ENCODE results near the gene CTNNA2. TPM values are rescaled to one million over a fixed set of nuclear protein-coding genes. Genes with fewer than 3 reads are reported as not detected.

CTNNA2 gene
- total and polyA plus RNA-seq, 2 of the 8 experiments (the other 6 are each of a cell fraction or from before 2014, with no cell fraction given), result 3.9 to 9.0 TPM

DNA sequence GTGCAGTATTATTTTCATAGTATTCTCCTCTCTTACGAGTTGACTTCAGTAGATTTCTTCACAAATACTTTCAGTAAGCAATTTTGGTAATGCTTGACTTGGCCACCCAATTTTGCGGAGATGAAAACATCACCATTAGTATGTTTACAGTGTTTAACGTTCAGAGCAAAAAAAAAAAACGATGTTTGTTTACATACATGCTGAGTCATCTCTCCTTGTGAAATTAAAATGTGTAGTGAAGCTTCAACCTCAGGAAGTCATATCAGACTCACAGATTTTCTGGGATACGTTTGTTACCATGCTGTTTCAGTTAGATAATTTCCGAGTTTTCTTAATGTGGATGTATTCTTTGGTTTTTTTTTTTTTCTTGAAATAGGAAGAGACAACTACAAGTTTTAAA lies 100.1 kb downstream of the CTNNA2 start:
- Histone ChIP-seq H2BK120ac (replicated peaks; ENCODE audit: low read depth, low read length) (no peak overlapping the region), H2BK15ac (ENCODE audit: low read length) (no peak overlapping the region), H3K27ac (ENCODE audit: low read depth, low read length) (no peak overlapping the region), H3K14ac (ENCODE audit: insufficient read length) (no peak overlapping the region), H2BK20ac (ENCODE audit: low read length) (no peak overlapping the region), H4K8ac (ENCODE audit: extremely low read depth, insufficient read depth, low read length) (no peak overlapping the region), H3K23ac (ENCODE audit: insufficient read length) (no peak overlapping the region), H2AK5ac (ENCODE audit: low read depth, low read length) (no peak overlapping the region), H4K5ac (ENCODE audit: insufficient read length, low read depth, low read length) (no peak overlapping the region), H3K9me3 (ENCODE audit: insufficient read depth in 2 of 2, low read depth in 1 of 2, low read length in 1 of 2) (no peaks in the 10 kb centered on the region), H3K56ac (replicated peaks; ENCODE audit: insufficient read length, low read depth, low read length) (no peak overlapping the region), H3K9ac (replicated peaks in 1 of 4; ENCODE audit: extremely low read depth in 1 of 4, low read depth in 3 of 4, low read length in 3 of 4) (no peak overlapping the region), H2BK12ac (ENCODE audit: low read depth, low read length) (no peak overlapping the region), H3K79me2 (ENCODE audit: control insufficient read depth in 1 of 2, insufficient read depth in 2 of 2, low read length in 2 of 2) (no peaks in the 10 kb centered on the region), H3K36me3 (ENCODE audit: control insufficient read depth in 2 of 4, insufficient read depth in 4 of 4, low read length in 3 of 4) (no peaks in the 10 kb centered on the region), H4K20me1 (replicated peaks in 1 of 2; ENCODE audit: control insufficient read depth in 1 of 2, insufficient read depth in 2 of 2, low read length in 2 of 2) (no peaks in the 10 kb centered on the region), H2BK5ac (ENCODE audit: low read depth, low read length) (no peak overlapping the region), H3K4ac (replicated peaks; ENCODE audit: insufficient read length, low read depth, low read length) (no peak overlapping the region), H3K18ac (ENCODE audit: extremely low read depth, low read length) (no peak overlapping the region; the same call in 1 of the 2 replicates), H3K79me1 (ENCODE audit: low read depth, low read length) (no peaks in the 10 kb centered on the region), H2AFZ (ENCODE audit: low read length) (no peak overlapping the region), H3K27me3 (replicated peaks in 1 of 4; ENCODE audit: control insufficient read depth in 3 of 4, extremely low read depth in 1 of 4, insufficient read depth in 3 of 4, low read length in 3 of 4) (no peaks in the 10 kb centered on the region), H3K4me2 (ENCODE audit: insufficient read depth in 1 of 2, low read depth in 2 of 2, low read length in 2 of 2) (no peak overlapping the region), H3K4me1 (replicated peaks in 1 of 4; ENCODE audit: control insufficient read depth in 3 of 4, insufficient read depth in 4 of 4, low read length in 3 of 4) (no peaks in the 10 kb centered on the region), H3K4me3 (ENCODE audit: extremely low read depth in 1 of 4, insufficient read depth in 2 of 4, low read depth in 3 of 4, low read length in 4 of 4) (no peak overlapping the region), H4K91ac (replicated peaks; ENCODE audit: insufficient read length, low read length) (no peak overlapping the region), H3K23me2 (ENCODE audit: low read depth, low read length) (no peaks in the 10 kb centered on the region; the same call in 1 of the 2 replicates)
- ChIA-PET POLR2A (ENCODE audit: partially characterized antibody) (no interaction called here), CTCF (ENCODE audit: partially characterized antibody) (interaction anchor here (0.6 to 1.0 kb wide), 2 partner anchors 82 to 242 kb away, joined by 3 read pairs; no protein-coding TSS in a partner anchor)
- no peak for TF ChIP-seq KDM4A (IDR thresholded peaks at IDR 0.05; ENCODE audit: low read depth, low read length, severe bottlenecking)
- DNase-seq (ENCODE audit: low read depth in 1 of 2, low spot score in 2 of 2), result no peak
- no peak for FAIRE-seq
- 80% methylated on average over 6 of the region's 6 CpGs; no CpG with 5 or more reads in 1 of the 2 experiments for WGBS, 2 experiments (ENCODE audit: extremely low coverage in 1 of 2, insufficient coverage in 1 of 2, insufficient read length in 1 of 2, insufficient replicate concordance in 2 of 2, low coverage in 1 of 2, low lambda C conversion rate in 2 of 2, missing lambda C conversion rate in 1 of 2)

Data from H1 (cell line).